ENCODE results near the gene RET.

DNA sequence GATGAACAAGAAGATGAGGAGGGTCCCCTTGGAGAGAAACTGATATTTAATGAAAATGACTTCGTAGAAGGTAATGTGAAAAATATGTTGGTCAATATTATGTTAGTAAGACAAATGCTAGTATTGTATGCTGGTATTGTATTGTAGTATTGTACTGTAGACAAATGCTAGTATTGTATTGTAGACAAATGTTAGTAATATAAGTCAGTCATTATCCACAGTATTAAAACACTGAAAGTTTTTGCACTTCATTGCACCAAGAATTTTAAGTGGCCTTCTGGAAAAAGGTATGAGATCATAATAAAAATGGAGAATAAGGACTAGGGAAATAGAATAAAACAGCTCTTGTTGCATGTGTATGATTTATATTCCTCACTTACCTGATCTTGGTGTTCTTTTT lies 78.9 kb downstream of the RET start:
- TF ChIP-seq, protein P1, sequence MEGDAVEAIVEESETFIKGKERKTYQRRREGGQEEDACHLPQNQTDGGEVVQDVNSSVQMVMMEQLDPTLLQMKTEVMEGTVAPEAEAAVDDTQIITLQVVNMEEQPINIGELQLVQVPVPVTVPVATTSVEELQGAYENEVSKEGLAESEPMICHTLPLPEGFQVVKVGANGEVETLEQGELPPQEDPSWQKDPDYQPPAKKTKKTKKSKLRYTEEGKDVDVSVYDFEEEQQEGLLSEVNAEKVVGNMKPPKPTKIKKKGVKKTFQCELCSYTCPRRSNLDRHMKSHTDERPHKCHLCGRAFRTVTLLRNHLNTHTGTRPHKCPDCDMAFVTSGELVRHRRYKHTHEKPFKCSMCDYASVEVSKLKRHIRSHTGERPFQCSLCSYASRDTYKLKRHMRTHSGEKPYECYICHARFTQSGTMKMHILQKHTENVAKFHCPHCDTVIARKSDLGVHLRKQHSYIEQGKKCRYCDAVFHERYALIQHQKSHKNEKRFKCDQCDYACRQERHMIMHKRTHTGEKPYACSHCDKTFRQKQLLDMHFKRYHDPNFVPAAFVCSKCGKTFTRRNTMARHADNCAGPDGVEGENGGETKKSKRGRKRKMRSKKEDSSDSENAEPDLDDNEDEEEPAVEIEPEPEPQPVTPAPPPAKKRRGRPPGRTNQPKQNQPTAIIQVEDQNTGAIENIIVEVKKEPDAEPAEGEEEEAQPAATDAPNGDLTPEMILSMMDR (IDR thresholded peaks at IDR 0.05; ENCODE audit: low read depth, low read length) = no peak
- no peak for TF ChIP-seq EZH2phosphoT487 (IDR thresholded peaks at IDR 0.05; ENCODE audit: low read depth)

Data from OCI-LY3 (cell line).